A549 (cell line): ENCODE results near the gene C14orf132. TPM values are rescaled to one million over a fixed set of nuclear protein-coding genes. Genes with fewer than 3 reads are reported as not detected.

Source experiments
- ATAC-seq, 2 experiments: fragments of 200-7000 bp in 1 of 2; fragments of >200 bp in 1 of 2; cut with Nextera tagmentation in 1 of 2; cut with Tn5 transposase in 1 of 2; 3 replicates each; pipeline versions ENCODE4 v1.8.0 to v1.9.1; 2018 to 2020; ENCODE audit warnings: mild to moderate bottlenecking in 1 of 2, moderate library complexity in 1 of 2
- CTCF ChIA-PET: fragments of 300-600 bp; sonication (Branson Sonifier 250); formaldehyde crosslinking; extraction: SDS; loops from one replicate; lab custom pipeline; 2021; ENCODE audit warnings: antibody characterized with exemption, inconsistent platforms; lab: Yijun Ruan, JAX
- POLR2A ChIA-PET: fragments of 350-600 bp; formaldehyde crosslinking; extraction: SDS; loops from one replicate; lab custom pipeline; 2021; ENCODE audit warnings: antibody characterized with exemption, inconsistent platforms; lab: Yijun Ruan, JAX
- DNase-seq, 2 experiments: peaks; one replicate each; pipeline versions ENCODE4 v3.0.0 to v3.0.0-alpha.2; 2011 to 2016; ENCODE audit warnings: low read depth in 1 of 2, low spot score in 1 of 2
- FAIRE-seq: peaks from 2 replicates; lab custom pipeline; 2011; peaks lifted over from hg19 to GRCh38; lab: Jason Lieb, UNC
- H3K27ac ChIP-seq, 2 experiments: fragments of >200 bp; sonication (Bioruptor Twin); formaldehyde crosslinking; 3 replicates each; pipeline ENCODE4 v1.5.1; 2016 to 2017
- H3K4me1 ChIP-seq: fragments of >200 bp; sonication (Bioruptor Twin); formaldehyde crosslinking; 3 replicates; pipeline ENCODE4 v1.6.1; 2016
- H3K4me2 ChIP-seq: fragments of >200 bp; sonication (Bioruptor Twin); formaldehyde crosslinking; 3 replicates; pipeline ENCODE4 v1.6.1; 2016
- H3K4me3 ChIP-seq: fragments of >200 bp; sonication (Bioruptor Twin); formaldehyde crosslinking; 3 replicates; pipeline ENCODE4 v1.5.1; 2016
- H3K9me3 ChIP-seq: fragments of >200 bp; sonication (Bioruptor Twin); formaldehyde crosslinking; 3 replicates; pipeline ENCODE4 v1.6.1; 2016
- BHLHE40 ChIP-seq: IDR thresholded peaks from 2 replicates; pipeline ENCODE4 v1.6.1; 2012; ENCODE audit warnings: low read depth, low read length, inconsistent platforms
- CHD4 ChIP-seq: fragments of 200-600 bp; sonication (generic); IDR thresholded peaks from 2 replicates; pipeline ENCODE4 v1.6.1; 2016; ENCODE audit warnings: antibody characterized with exemption, mild to moderate bottlenecking, borderline replicate concordance
- EP300 ChIP-seq, 2 experiments: fragments of >200 bp; sonication (Bioruptor Twin); formaldehyde crosslinking; IDR thresholded peaks; 2 replicates in 1 of 2; 3 replicates in 1 of 2; pipeline ENCODE4 v1.6.1; 2016 to 2017
- FOSL2 ChIP-seq, 2 experiments: fragments of 450-650 bp in 1 of 2; fragments of >200 bp in 1 of 2; sonication (Bioruptor Twin) in 1 of 2; formaldehyde crosslinking; IDR thresholded peaks; 2 replicates each; pipeline versions ENCODE4 v1.5.0 to v1.6.1; 2016 to 2020; ENCODE audit warnings: mild to moderate bottlenecking in 1 of 2, moderate library complexity in 1 of 2
- FOXS1 ChIP-seq: fragments of 250-450 bp; sonication (Bioruptor Pico); IDR thresholded peaks from 2 replicates; pipeline ENCODE4 v1.5.0; 2020; ENCODE audit warnings: mild to moderate bottlenecking, moderate library complexity
- HDAC2 ChIP-seq: fragments of 200-600 bp; sonication (generic); IDR thresholded peaks from 2 replicates; pipeline ENCODE4 v1.6.1; 2016
- HEYL ChIP-seq: fragments of 250-450 bp; sonication (Bioruptor Pico); IDR thresholded peaks from 2 replicates; pipeline ENCODE4 v1.8.0; 2021; ENCODE audit warnings: mild to moderate bottlenecking, moderate library complexity
- HOXA7 ChIP-seq: fragments of 250-450 bp; sonication (Bioruptor Pico); IDR thresholded peaks from 2 replicates; pipeline ENCODE4 v1.5.0; 2020; ENCODE audit warnings: mild to moderate bottlenecking, moderate library complexity
- HOXB5 ChIP-seq: fragments of 250-450 bp; sonication (Bioruptor Pico); IDR thresholded peaks from 2 replicates; pipeline ENCODE4 v1.5.0; 2020; ENCODE audit warnings: mild to moderate bottlenecking, moderate library complexity
- KDM5A ChIP-seq: fragments of 200-600 bp; sonication (generic); IDR thresholded peaks from 2 replicates; pipeline ENCODE4 v1.6.1; 2016; ENCODE audit warnings: antibody characterized with exemption, mild to moderate bottlenecking
- PBX3 ChIP-seq: IDR thresholded peaks from 2 replicates; pipeline ENCODE4 v1.6.1; 2012
- PHF8 ChIP-seq: fragments of 200-600 bp; sonication (generic); IDR thresholded peaks from 2 replicates; pipeline ENCODE4 v1.6.1; 2016; ENCODE audit warnings: low read depth, mild to moderate bottlenecking, antibody characterized with exemption, moderate library complexity, borderline replicate concordance
- POLR2A ChIP-seq: IDR thresholded peaks from 2 replicates; pipeline ENCODE4 v1.6.1; 2012; ENCODE audit warnings: mild to moderate bottlenecking, low read length
- POLR2AphosphoS2 ChIP-seq: conservative IDR thresholded peaks from 2 replicates; pipeline ENCODE4 v1.6.1; 2012; ENCODE audit warnings: low read length, improper control_type of control experiment, inconsistent platforms
- RARB ChIP-seq: fragments of 250-450 bp; sonication (Bioruptor Pico); IDR thresholded peaks from 2 replicates; pipeline ENCODE4 v1.8.0; 2021; ENCODE audit warnings: mild to moderate bottlenecking, moderate library complexity
- REST ChIP-seq: fragments of 200-600 bp; sonication (generic); IDR thresholded peaks from 2 replicates; pipeline ENCODE4 v1.6.1; 2016; ENCODE audit warnings: antibody characterized with exemption, mild to moderate bottlenecking, moderate library complexity
- ZFP36 ChIP-seq: fragments of 450-650 bp; IDR thresholded peaks from 2 replicates; pipeline ENCODE4 v1.6.1; 2014; ENCODE audit warnings: borderline replicate concordance; ENCODE audit not compliant: partially characterized antibody
- WGBS: methylation state at CpG from one replicate; pipeline ENCODE4 v1.1.6; 2017; ENCODE audit errors: missing lambda C conversion rate; 5-methylcytosine and 5-hydroxymethylcytosine counted together
- polyA plus RNA-seq, 4 experiments: library from polyadenylated mRNA; depleted of rRNA in 3 of 4; stranded (reverse); fragments of >200 nt; fragmentation: RNase III in 1 of 4; extraction: RNeasy Plus Mini Kit Qiagen cat#74134 plus additional on column Dnase treatment in 1 of 4; gene quantifications; 2 replicates in 3 of 4; 3 replicates in 1 of 4; pipeline ENCODE4 v1.2.3, GENCODE V29; 2011 to 2017
- TF ChIP-seq, protein P1 (sequence below): fragments of >200 bp; sonication (Bioruptor Twin); formaldehyde crosslinking; IDR thresholded peaks from 2 replicates; pipeline ENCODE4 v1.6.1; 2016
- TF ChIP-seq, protein P2 (sequence below): fragments of >200 bp; sonication (Bioruptor Twin); formaldehyde crosslinking; IDR thresholded peaks from 3 replicates; pipeline ENCODE4 v1.6.1; 2016
- TF ChIP-seq, protein P3 (sequence below): IDR thresholded peaks from 2 replicates; pipeline ENCODE4 v1.6.1; 2012; ENCODE audit warnings: low read depth, borderline replicate concordance

The C14orf132 gene
- polyA plus RNA-seq, 2 of the 4 experiments (the other 2 are of a cell fraction), result 4.6 to 8.5 TPM

DNA sequence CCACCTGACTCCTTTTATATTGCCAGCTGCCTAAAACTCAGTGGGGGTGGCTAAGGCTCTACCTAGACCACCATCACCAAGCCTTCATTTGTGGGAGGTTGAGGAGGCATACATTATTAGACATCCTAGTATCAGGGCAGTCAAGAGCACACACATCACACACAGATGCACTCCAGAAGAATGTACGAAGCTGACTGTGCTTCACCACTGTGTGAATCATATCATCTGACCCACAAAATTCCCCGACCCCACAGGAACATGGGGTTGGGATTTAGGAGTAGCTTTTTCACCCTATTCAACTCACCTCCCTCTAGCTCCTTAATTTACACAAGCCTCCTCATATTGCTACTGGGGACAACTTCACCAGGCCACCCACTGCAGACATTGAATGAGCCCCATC is 100.7 kb downstream of the C14orf132 start:
- ChIA-PET POLR2A (no interaction called here), CTCF (interaction anchor here (1.3 to 2.0 kb wide), 3 partner anchors 40 to 117 kb away, joined by 3 to 7 read pairs (median 5); no protein-coding TSS in a partner anchor)
- H3K4me2 ChIP-seq, result no peak overlapping the region
- FAIRE-seq (no peak), DNase-seq (no peak), ATAC-seq (no peak)
- no peak overlapping the region; a peak in 1 of 6 replicates for H3K27ac ChIP-seq
- H3K4me3 ChIP-seq, result no peak overlapping the region
- H3K4me1 ChIP-seq, result peaks cover 23% of the 10 kb centered on the region; the same call in 2 of the 3 replicates
- 45% methylated on average over 2 of the region's 2 CpGs for WGBS
- no peak for TF ChIP-seq PBX3
- no peak for TF ChIP-seq POLR2A
- TF ChIP-seq EP300 (IDR thresholded peaks at IDR 0.05), result no peak
- TF ChIP-seq, protein P1, sequence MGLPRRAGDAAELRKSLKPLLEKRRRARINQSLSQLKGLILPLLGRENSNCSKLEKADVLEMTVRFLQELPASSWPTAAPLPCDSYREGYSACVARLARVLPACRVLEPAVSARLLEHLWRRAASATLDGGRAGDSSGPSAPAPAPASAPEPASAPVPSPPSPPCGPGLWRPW, result no peak
- TF ChIP-seq PHF8, result no peak
- no peak for TF ChIP-seq CHD4
- TF ChIP-seq HEYL (CRISPR knock-in tag), result no peak
- TF ChIP-seq POLR2AphosphoS2, result no peak
- no peak for TF ChIP-seq HDAC2
- TF ChIP-seq, protein P2, sequence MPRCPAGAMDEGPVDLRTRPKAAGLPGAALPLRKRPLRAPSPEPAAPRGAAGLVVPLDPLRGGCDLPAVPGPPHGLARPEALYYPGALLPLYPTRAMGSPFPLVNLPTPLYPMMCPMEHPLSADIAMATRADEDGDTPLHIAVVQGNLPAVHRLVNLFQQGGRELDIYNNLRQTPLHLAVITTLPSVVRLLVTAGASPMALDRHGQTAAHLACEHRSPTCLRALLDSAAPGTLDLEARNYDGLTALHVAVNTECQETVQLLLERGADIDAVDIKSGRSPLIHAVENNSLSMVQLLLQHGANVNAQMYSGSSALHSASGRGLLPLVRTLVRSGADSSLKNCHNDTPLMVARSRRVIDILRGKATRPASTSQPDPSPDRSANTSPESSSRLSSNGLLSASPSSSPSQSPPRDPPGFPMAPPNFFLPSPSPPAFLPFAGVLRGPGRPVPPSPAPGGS, result no peak
- H3K9me3 ChIP-seq, result peaks cover 9% of the 10 kb centered on the region

DNA sequence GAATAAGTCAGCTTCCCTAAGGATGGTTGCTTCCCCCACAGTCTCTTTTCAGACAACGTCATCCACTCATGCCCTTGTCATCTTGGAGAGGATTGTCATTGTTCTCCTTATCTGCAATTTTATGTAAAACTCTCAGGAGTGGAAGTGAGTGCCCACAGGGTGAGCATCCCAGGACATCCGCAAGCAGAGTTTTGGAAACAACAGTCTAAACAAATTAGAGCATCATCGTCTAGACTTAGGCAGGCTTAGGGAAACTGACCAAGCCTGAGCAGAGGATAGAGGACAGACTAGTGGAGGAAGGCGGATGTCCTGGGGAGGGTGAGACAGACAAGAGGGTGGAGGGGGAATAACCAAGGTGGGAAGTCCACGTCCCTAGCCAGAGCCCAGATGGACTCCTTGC is 101.8 kb downstream of the C14orf132 start:
- FAIRE-seq, result no peak
- no peak for TF ChIP-seq FOXS1 (CRISPR knock-in tag)
- no peak for TF ChIP-seq RARB (CRISPR knock-in tag)
- TF ChIP-seq, protein P1, result no peak
- TF ChIP-seq EP300 (IDR thresholded peaks at IDR 0.05), result no peak
- TF ChIP-seq BHLHE40, result no peak
- TF ChIP-seq PBX3, result no peak
- no peak for TF ChIP-seq REST
- no peak for TF ChIP-seq FOSL2 (IDR thresholded peaks at IDR 0.05)
- no peak for TF ChIP-seq FOSL2 (CRISPR knock-in tag; IDR thresholded peaks at IDR 0.05)
- no peak for TF ChIP-seq HOXB5 (CRISPR knock-in tag)
- TF ChIP-seq, protein P3, sequence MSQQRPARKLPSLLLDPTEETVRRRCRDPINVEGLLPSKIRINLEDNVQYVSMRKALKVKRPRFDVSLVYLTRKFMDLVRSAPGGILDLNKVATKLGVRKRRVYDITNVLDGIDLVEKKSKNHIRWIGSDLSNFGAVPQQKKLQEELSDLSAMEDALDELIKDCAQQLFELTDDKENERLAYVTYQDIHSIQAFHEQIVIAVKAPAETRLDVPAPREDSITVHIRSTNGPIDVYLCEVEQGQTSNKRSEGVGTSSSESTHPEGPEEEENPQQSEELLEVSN, result no peak
- no peak for TF ChIP-seq KDM5A
- TF ChIP-seq ZFP36, result no peak
- TF ChIP-seq PHF8, result no peak
- TF ChIP-seq POLR2AphosphoS2, result no peak
- no peak for TF ChIP-seq HOXA7 (CRISPR knock-in tag)
- 61% methylated on average over 5 of the region's 5 CpGs for WGBS
- Histone ChIP-seq H3K4me1 (peaks cover 18% of the 10 kb centered on the region), H3K4me3 (no peak overlapping the region), H3K9me3 (peaks cover 9% of the 10 kb centered on the region), H3K27ac (no peak overlapping the region), H3K4me2 (no peak overlapping the region)
- CTCF ChIA-PET, result interaction anchor here (0.8 to 1.4 kb wide), 2 partner anchors 40 to 43 kb away, joined by 3 read pairs; no protein-coding TSS in a partner anchor
- no peak for DNase-seq
- POLR2A ChIA-PET, result no interaction called here
- no peak for ATAC-seq
